GM12873 (cell line): ENCODE measurements around the gene GAL3ST1.

Source experiments
- TF ChIP-seq, protein P1 (sequence below): IDR thresholded peaks from 2 replicates; pipeline ENCODE4 v1.5.1; 2012; ENCODE audit warnings: low read depth, mild to moderate bottlenecking, moderate library complexity, low read length, control low read depth; ENCODE audit not compliant: insufficient read depth; ENCODE audit errors: missing control alignments

GAL3ST1 gene

DNA sequence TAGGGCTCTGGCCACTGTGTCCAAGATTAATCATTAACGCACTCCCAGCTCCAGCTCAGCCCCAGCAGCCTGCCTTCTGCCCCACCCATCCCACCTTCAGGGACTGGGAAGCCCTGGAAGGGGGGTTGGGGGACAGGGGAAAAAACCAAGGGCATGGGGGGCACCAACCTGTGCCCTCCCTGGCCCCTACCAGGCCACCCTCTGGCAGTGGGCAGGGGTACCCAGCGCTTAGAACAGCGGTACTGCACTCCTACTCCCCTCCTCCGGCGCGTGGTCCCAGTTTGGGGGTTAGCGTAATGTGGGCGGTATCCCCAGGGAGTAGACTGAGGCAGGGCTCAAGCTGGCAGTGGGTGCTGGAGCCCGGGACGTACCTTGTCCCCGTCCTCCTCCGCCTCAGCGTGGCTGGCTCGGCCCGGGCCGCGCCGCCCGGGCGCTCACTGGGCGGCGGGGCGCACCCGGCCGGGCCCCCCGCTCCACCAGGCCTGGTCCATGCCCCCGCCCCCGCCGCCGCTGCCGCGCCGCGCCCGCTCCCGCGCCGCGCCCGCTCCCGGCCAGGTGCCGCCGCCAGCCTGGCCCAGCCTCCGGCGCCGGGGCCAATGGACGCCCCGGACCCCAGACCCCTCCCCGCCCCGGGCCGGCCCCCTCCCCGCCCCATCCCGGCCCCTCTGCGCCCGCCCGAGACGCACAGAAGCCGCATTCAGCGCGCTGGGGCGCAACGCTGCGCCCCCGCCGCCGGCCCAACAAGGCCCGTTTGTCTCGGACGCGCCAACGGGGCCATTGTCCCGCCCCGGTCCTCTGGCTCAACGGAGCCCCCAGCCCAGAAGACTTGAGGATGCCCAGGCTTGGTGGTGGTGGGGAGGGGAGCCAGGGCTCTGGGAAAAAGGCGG, at the start of gene GAL3ST1:
Gene GAL3ST1, minus strand, starts transcription at position 571 of the 887 bp plus-strand sequence. CDS start 17,273 bp downstream, outside the sequence.
- TF ChIP-seq, protein P1, sequence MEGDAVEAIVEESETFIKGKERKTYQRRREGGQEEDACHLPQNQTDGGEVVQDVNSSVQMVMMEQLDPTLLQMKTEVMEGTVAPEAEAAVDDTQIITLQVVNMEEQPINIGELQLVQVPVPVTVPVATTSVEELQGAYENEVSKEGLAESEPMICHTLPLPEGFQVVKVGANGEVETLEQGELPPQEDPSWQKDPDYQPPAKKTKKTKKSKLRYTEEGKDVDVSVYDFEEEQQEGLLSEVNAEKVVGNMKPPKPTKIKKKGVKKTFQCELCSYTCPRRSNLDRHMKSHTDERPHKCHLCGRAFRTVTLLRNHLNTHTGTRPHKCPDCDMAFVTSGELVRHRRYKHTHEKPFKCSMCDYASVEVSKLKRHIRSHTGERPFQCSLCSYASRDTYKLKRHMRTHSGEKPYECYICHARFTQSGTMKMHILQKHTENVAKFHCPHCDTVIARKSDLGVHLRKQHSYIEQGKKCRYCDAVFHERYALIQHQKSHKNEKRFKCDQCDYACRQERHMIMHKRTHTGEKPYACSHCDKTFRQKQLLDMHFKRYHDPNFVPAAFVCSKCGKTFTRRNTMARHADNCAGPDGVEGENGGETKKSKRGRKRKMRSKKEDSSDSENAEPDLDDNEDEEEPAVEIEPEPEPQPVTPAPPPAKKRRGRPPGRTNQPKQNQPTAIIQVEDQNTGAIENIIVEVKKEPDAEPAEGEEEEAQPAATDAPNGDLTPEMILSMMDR: no peak

DNA sequence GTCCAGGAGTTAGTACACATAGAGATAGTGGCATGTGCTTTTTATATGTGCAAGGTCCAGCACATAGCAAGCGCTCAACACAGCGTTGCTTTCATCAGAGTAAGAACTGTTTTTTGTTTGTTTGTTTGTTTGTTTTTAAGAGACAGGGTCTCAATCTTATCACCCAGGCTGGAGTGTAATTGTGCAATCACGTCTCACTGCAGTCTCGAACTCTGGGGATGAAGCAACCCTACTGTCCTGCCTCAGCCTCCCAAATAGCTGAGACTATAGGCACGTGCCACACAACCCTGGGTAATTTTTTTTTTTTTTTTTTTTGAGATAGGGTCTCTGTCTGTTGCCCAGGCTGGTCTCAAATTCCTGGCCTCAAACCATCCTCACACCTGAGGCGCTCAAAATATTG, 43.4 kb upstream of the GAL3ST1 start:
- TF ChIP-seq, protein P1: no peak

- TF ChIP-seq, protein P1: no peak
Measured at GRCh38 chr22:30615543-30615954, 41.1 kb upstream of the GAL3ST1 start.

DNA sequence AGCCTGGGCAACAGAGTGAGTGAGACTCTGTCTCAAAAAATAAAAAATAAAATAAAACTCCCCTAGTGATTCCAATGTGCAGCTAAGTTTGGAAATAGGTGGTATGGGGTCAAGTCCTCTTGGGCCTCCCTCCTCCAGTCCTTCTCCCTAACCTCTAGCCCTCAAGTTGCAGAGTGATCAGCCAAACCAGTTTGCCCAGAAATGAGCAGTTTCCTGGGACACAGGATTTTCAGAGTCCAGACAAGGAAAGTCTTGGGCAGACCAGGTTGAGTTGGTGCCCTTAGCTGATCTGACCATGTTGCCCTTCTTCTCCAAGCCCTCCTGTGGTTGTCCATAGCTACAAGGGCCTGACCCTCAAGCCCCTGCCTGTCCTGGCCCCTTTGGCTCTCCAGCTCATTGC, 40.4 kb upstream of the GAL3ST1 start:
- TF ChIP-seq, protein P1: no peak

DNA sequence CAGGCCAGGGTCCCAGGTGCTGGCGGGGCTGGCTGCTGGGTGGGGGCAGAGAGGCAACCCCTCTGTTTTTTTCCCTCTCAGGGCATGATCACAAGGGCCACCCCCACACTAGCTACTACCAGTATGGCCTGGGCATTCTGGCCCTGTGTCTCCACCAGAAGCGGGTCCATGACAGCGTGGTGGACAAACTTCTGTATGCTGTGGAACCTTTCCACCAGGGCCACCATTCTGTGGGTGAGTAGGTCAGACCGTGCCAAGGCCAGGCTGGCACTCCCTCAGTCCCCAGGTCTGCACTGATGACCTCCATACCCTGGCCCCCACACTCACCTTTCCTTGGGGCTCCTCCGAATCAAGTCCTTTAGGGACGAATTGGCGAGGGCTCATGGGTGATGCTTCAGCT, 39.8 kb upstream of the GAL3ST1 start:
- TF ChIP-seq, protein P1: no peak

DNA sequence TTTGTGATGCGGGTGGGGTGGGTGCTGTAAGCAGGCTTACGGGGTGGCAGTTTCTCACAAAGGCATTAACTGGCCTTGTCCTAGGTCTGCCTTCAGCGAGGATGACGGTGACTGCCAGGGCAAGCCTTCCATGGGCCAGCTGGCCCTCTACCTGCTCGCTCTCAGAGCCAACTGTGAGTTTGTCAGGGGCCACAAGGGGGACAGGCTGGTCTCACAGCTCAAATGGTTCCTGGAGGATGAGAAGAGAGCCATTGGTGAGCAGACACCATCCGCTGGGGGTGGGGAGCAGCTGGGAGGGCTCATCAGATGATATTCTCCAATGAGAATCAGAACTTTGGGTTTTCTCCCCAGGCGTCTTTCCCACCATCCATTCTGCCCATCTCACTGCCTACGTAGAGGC, 38.3 kb upstream of the GAL3ST1 start:
- TF ChIP-seq, protein P1: peak; percentile 13

- TF ChIP-seq, protein P1: no peak
Measured at GRCh38 chr22:30611197-30611596, 36.7 kb upstream of the GAL3ST1 start.
